Hematopoietic multipotent progenitor cell (in vitro differentiated cells): Measurements from ENCODE around the gene SDC3. TPM values are rescaled to one million over a fixed set of nuclear protein-coding genes. Genes with fewer than 3 reads are reported as not detected.
A peak's percentile ranks its signal among the peaks of the same experiment; 100 is the strongest.

Experiments
- DNase-seq, 3 donors: peaks; one replicate each; pipeline ENCODE4 v3.0.0-alpha.2; 2011 to 2015; ENCODE audit warnings: low read depth in 2 of 3, low spot score in 2 of 3
- total RNA-seq: library from RNA; depleted of rRNA; stranded (reverse); fragments of >200 nt; gene quantifications from one replicate; pipeline ENCODE4 v1.2.3, GENCODE V29; 2012

The SDC3 gene
- total RNA-seq, 1 donor, result under 0.01 TPM

GRCh38 chr1:30891227-30891552, 17.4 kb downstream of the SDC3 start:
- no peak for DNase-seq

DNA sequence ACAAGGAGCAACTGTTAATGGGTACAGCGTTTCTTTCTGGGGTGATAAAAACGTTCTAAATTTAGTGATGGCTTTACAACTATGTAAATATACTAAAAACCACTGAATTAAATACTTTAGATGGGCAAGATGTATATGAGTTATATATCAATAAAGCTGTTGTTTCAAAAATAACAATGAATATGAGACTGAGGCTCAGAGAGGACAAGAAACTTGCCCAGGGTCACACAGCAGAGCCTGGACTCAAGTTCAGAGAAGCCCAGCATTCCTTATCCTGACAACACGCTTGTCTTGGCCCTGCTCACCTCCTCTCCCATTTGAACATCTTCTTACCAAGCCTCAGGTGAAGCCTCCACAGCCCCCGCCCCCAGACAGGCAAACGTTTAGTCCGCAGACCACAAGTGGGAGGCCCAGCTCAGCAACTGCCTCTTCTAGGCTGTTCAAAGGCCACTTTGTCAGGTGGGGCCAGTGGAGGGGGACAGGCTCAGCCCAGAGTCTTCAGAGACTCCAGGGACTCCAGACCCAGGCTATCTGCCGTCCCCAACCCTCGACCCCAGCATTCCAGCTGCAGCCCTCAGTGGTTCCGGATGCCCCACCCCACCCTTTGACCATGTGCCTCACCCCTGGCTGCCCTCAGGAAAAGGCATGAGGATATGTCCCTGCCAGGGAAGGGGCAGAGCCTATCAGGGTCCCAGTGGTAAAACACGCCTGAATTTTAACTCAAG, 17.9 kb downstream of the SDC3 start:
- no peak for DNase-seq

- no peak for DNase-seq
Measured at GRCh38 chr1:30889511-30889910, 19.0 kb downstream of the SDC3 start.

GRCh38 chr1:30888975-30889374, 19.6 kb downstream of the SDC3 start:
- DNase-seq, result no peak

DNA sequence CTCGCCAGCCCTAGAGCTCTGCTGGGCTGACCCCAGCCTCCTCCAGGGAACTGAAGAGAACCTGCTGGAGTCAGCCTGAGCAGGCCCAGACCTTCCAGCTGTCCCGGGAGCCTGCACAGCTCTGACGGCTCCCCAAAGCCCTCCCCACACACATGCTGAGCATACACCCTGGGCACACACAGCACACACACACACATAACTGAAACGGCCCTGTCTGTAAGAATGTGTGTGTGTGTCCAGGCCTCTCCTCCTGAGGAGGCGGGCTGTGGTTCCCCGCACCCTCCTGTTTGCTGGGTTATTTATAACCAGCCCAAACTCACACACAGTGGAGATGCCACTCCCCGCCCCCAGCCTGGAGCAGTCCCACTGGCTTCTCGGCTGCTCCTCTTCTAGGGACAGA, 20.2 kb downstream of the SDC3 start:
- DNase-seq, result no peak

- DNase-seq, result no peak
Measured at GRCh38 chr1:30887485-30888315, 20.9 kb downstream of the SDC3 start.

GRCh38 chr1:30886710-30887428, 21.7 kb downstream of the SDC3 start:
- DNase-seq, result no peak

GRCh38 chr1:30885570-30886522, 22.7 kb downstream of the SDC3 start:
- DNase-seq, result no peak

DNA sequence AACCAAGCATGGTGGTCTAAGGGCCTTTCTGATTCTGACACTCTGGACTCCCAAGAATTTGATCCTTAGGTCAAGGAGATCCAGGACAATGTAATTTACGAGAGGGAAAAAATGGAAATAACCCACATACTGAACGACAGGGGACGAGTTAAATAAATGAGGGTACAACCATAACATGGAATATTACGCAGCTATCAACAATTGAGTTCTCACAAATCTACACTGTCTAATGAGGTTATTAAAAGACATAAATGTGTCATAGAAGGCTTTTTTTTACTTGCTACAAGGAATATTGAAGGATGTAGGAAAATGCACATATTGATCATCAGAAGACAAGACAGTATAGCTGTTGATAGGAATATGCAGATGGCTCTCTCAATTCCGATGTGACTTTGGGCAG, 23.8 kb downstream of the SDC3 start:
- DNase-seq, result no peak

DNA sequence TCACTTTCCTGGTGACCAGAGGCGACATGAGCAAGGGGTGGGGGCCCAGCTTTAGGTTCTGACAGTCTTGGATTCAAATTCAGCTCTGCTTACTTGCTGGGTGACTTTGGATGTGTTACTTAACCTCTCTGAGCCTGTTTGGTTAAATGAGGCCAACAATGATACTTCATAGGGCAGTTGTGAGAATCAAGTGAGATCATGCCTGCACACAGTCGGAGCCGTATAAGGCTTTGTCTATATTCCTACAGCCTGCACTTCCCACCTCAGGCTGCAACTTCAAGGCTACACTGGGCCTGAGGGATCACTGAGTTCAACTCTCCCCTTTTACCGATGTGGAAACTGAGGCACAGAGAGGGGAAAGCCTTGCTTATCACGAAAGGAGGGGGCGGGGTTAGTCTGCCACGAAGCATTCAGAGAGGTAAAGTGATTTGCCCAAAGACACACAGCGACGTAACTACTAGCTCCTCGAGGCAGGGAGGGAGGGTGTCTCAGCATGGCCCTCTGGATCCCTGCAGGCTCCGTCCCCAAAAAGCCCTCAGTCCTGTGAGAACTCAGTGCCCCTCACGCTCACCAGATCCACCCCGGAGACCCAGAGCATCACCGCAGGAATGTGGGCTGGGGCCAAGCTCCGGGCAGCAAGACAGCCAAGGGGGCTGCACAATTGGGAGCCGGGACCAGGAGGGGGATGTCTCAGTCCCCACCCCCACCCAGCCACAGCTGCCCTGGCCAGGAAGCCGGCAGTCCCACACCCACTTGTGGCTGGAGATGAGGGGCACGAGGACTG, 25.0 kb downstream of the SDC3 start:
- DNase-seq, result no peak

DNA sequence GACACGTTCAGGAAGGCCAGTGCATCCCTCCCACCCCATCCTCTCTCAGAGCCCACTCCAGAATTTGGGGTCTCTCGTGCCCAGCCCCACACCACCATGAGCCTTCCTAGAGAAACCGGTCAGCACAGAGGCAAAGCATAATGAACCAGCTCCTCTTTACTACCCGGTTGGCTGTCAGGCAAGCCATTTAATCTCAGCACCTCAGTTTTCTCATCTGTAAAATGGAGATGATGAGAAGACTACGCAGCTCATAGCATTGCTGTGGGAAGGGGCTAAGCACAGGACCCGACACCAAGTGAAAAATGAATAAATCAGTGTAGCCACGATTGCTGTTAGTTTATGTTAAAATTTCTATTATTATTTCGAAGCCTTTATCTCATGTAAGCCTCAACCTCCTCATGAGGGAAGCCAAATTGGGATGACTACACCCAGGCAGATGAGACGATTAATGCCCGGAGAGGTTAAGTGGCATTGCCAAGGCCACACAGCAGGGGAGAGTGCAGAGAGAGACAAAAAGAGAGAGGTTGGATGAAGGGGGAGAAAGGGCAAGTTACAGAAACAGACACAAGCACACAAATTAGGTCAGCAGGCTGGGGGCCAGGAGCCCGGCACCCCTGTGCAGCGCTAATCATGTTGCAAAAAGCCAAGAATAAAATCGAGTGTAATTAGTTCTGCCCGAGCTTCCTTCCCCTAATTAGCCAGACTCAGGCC, 25.7 kb downstream of the SDC3 start:
- no peak for DNase-seq

DNA sequence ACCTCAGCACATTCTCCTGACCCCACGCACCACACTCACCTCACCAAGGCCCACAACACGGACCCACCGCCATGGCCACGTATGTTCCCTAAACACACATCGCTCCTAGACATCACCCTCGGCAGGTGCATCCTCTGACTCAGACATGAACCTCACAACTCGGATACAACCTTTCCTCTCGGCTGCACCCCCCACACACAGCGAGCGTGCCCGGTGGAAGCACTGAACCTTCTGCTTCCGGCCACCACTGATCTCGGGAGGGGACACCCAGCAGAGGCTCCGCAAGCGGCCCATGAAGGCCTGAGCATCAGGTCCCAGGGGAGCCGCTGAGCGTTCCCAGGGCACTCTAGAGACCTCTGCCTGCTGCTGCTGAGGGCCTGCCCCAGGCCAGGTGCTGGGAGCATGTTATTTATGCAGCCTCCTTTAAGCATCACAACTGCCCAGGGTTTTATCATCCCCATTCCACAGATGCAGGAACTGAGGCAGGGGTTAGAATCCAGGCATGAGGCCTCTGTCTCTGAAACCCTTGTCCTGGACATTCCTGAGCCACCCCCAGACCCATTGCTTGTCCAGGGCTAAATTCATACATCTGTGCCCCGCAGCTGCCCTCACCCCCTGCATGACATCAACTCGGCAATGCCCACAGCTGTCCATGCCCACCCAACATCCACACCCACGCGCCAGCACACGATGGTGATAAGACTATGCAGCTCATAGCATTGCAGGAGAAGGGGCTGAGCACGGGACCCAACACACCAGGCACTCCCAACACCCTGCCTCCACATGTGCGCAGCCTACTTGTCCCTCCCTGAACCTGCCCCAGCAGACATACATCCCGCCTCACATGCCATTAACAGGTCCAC, 27.0 kb downstream of the SDC3 start:
- peak in 2 of 3 donors; percentile 81 for DNase-seq

DNA sequence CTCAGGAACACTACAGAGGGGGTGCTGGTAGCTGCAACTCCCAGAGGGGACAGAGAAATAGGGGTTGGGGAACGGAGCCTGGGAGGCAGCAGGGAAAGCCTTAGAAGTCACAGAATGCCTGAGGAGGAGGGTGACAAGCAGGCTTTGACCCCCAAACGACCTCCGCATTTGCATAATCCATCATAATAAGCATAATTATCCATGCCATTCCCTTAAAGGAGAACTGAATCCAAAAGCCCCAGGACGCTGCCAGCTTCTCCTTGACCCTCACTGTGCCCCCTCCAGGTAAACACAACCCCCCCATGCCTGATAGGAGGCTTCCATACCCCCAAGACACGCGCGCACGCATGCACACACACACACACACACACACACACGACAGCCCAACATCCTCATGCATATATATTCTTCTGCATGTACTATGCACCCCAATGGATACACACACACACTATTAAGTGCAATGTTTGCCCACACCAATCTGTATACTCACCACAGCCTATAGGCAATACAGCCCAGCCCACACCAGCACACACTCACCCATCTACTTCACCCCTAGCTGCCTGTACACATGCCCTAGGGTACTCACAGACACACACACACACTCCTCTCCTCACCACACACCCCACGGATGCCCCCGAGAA, 27.8 kb downstream of the SDC3 start:
- no peak for DNase-seq

DNA sequence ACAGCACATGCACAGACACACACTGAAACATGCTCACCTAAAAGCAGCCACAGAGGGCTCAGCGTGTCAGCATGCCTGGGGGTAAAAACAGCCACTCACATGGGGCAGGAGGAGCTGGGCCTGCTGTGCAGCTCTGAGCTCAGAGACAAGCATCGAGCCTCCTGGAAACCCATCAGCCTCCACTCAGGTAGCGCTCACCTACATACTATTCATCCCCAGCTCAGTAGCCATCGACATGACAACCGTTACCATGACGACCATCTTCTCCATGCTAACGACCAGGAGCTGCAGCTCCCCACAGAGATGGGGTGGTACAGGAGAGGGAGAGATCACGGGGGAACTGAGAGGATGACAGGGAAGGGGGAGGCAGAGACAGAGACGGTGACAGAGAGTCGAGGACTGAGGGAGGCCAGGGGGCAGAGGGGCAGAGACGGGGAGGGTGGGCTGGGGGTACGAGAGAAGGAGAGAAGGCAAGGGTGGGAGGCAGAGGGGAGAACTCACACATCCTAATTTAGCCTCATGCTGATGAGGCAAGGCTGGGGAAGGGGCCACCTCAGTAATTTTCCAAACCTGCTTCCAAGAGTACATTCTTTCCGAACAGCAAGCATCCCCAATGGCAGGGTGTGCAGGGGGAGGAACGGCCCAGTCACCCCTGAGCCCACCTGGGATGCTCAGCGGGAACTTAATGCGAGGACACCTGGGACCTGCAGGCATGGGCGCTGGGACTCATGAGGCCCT, 28.4 kb downstream of the SDC3 start:
- no peak for DNase-seq

DNA sequence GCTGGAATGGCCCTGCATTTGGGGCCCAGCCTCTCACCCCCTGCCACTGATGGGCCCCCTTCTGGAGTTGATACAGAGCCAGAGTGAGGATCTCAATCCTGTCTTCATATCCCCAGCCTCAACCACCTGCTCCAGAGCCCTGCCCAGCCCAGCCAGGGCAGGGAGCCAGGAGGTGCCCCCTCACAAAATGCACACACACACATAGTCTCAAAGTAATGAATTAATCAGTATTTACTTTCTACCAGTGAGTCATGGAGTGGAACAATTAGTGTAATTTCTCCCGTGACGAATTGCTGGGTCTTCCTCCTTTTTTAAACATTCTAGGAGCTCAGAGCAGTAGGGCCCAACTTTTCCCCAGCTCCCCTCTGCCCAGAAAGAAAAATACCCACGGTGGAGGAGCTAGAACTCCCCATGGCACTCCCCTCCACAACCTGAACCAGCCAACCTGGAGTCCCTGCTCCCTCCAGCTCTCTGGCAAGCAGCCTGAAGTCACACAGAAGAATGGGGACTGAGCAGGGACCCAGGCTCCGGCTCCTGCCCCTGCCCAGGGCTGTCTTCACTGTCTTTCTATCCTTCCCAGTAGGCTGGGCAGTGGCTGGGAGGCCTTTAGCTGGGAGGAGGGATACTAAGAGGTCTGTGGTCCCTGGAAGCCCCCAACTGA, 29.3 kb downstream of the SDC3 start:
- no peak for DNase-seq

DNA sequence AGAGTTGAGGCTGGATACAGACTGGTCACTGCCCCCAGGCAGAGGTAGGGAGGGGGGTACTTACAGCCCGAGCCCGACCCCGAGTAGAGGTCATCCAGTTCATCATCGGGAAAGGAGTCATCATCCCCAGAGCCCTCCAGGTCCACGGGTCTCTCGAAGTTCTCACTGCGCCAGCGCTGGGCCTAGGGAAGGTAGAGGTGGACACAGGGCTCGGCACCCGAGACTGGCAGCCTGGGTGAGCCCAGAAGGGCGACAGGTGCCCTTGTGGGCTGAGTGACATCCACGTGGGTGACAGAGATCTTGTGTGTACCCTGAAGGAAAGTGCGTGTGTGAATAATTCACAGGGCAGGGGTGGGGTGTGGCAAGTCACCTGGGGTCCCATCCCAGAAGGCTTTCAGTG, 30.0 kb downstream of the SDC3 start:
- no peak for DNase-seq
